GM21526 (cell line): ENCODE results near the gene NOS2.

ENCODE experiments used
- ATAC-seq: cut with Tn5 transposase; IDR thresholded peaks from one replicate; pipeline ENCODE4 v1.9.1; 2021; ENCODE audit warnings: moderate library complexity; ENCODE audit not compliant: unreplicated experiment, low FRiP score

NOS2 gene

GRCh38 chr17:27821318-27821717 is 21.0 kb upstream of the NOS2 start:
- no peak for ATAC-seq

DNA sequence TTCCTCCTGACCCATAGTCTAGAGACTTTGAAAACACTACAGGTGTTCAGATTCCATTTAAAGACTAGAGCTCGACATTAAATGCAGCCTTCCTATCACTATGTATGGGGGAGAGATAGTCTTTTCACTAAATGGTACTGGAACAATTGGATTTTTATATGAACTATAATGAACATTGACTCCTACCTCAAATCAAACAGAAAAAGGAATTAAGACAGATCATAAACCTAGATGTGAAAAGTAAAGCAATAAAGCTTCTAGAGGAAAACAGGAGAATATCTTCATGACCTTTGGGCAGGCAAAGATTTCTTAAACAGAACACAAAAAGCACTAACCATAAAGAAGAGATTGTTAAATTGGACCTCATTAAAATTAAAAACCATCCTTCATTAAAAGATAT is 18.8 kb upstream of the NOS2 start:
- ATAC-seq = no peak

GRCh38 chr17:27818401-27819105 is 18.2 kb upstream of the NOS2 start:
- ATAC-seq = no peak

GRCh38 chr17:27817731-27818130 is 17.4 kb upstream of the NOS2 start:
- no peak for ATAC-seq

GRCh38 chr17:27816946-27817345 is 16.6 kb upstream of the NOS2 start:
- no peak for ATAC-seq

DNA sequence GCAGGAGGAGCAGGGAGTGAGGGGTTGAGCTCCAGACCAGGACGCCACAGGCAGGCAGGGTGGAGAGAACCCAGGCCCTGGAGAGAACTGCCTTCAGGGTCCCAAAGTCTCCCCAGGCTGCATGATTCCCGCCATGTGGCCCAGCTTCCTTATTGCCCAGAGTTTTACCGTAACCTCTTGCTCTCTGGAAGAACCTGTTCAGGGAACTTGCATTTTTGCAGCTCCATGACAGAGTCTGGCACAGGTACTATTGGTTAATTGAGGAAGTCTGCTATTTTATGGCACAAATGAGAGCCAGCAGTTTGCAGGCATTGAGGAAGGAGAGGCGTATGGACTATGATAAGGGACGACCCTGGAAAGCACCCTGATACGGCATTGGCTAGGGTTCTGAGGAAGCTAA is 11.6 kb upstream of the NOS2 start:
- no peak for ATAC-seq

DNA sequence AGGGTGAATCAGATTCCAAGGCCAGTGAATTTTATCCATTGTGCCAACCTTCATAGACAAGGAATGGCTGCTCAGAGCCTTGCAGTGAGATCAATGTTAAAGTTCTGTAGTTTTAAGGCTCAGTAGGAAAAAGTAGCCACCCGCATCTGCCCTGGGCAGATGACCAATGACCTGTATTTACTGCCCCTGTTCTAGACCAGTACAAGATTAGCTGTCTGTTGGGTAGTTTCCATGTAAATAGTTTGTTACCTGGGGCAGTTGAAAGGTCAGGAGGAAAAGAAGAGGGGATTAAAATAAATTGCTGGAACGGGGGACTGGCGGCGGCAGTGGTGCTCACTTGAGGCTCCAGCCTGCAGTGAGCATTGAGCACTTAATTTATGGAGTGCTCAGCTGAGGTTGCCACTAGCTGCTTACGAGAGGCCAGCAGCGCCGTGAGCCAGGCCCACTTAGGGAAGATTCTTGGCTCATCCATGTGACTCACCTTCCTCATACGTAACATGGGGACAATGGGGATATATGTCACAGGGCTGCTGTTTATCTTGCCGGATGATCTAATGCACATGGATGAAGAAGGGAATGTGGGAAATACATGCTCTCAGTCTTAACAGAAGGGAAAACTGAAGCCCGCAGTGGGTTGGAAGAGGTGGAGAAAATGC is 10.7 kb upstream of the NOS2 start:
- ATAC-seq = no peak

DNA sequence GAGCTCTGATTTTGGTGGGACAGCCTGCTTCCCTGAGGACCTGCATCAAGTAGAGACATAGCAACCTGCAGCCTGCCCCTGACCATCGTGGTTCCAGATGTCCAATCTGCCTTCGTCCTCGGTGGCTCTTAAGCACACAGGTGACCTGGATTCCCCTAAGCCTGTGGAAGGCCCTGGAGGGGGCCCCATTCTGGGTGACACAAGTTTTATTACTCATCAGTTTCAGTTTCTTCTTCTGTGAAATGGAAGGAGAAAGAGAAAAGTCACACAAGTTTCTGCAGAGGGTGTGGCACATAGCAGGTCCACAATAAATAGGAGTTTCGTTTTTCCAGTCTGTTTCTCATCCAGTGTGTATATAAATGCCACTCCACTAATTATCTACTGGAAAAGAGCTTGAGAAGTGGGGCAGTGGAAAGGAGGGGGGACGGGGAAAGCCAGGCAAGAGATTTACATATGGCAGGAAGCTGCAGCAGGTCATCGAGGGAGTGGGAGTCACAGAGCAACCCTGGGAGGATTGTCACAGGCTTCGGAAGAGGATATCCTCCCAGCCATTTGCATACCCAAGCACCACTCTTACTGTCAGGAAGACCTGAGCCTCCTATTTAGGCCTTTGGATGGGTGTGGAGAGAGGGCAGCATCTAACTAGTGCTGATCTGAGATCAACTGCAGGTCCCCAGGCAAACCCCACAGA is 10.0 kb upstream of the NOS2 start:
- no peak for ATAC-seq

DNA sequence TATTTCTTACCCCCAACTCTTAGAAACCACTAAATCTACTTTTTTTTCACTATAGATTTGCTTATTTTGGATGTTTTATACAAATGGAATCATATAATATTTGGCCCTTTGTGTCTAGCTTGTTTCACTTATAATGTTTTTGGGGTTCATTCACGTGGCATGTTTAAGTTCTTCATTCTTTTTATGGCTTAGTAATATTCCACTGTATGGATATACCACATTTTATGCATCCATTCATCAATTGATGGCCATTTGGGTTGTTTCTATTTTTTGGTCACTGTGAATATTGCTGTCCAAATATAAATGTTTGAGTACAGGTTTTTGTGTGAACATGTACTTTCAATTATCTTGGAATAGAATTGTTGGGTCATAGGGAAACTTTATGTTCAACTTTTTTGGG is 9.2 kb upstream of the NOS2 start:
- no peak for ATAC-seq

DNA sequence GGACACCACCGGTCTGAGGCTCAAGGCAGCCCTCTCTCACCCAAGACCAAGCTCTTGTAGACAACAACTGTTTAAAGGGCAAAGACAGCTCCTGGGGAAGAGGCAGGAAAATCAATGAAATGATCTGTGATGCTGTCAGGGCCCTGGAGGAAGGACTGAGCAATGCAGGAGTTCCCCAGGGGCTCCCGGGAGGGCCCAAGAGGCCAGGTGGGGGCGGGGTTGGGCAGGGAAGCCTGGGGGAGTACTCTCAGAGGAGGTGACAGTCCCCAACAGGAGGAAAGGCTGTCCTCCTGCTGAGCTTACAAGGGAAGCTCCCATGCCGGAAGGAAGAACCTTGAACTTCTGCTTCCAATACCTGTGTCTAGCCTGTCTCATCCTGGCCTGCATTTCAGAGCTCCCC is 8.3 kb upstream of the NOS2 start:
- no peak for ATAC-seq

GRCh38 chr17:27807567-27808470 is 7.5 kb upstream of the NOS2 start:
- ATAC-seq = peak; percentile 61

DNA sequence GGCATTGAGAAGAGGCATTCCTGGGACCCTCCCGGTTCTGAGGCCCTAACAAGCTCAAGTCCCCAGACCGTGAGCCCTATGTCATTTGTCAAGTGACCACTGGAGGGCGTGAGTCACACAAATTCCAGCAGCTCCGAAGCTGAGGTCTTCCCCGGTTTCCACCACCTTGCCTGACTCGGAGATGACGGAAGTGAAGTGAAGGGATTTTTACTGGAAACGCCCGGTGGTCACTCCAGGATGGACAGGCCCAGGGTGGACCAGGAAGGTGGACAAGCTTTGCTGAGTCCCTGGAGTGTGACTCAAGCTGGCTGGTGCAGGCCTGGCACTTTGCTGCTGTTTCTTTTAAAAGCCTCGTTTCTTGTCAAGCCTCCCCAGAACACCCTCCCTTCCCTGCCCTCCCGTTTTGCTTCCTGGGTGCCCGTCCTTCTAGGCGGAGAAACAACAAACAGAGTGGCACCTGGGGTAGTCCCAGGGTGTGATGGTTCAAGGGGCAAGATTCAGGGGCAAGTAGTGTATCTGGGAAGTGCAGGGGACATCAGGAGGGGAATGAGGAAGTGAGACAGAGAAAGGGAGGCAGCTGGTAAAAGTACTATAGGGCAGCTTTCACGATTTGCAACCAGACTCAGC is 5.3 kb upstream of the NOS2 start:
- ATAC-seq = peak; percentile 50

DNA sequence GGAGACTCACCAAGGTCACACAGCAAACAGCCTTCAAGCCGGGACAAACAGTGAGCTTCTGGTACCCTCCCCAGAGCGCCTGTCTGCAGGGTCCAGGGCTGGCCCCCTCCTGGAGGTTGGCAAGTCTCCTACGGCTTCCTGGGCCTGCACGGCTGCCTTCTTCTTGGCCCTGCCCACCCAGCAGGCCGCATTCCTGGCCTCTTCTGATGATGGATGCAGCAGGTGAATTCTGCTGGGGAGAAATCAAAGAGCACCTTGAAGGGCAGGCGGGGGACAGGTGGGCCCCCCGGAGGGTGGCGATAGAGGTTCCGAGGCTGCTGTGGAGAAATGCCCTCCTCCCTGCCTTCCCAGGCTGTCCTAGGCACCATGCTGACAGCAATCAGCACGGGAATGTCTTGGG is 3.8 kb upstream of the NOS2 start:
- no peak for ATAC-seq

GRCh38 chr17:27802962-27803680 is 2.8 kb upstream of the NOS2 start:
- no peak for ATAC-seq

- ATAC-seq = no peak
Observed at GRCh38 chr17:27802033-27802432, 1.7 kb upstream of the NOS2 start.

DNA sequence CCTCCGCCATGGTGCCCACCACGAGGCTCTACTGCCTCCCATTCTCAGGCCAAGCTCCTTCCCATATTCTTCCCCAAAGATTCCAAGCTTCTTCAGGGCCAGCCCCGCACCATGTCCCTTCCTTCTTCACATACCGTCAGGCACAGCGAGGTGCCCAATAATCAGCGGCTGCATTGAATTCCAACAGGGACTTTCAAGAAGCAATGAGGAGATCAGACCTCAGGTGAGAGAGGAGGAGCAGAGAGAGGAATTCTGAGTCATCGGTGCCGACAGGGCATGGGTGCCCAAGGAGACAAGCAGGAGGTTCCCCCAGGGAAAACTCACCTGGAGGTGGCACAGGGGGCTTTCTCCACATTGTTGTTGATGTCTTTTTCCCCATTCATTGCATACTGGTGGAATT is 2.0 kb downstream of the NOS2 start:
- ATAC-seq = no peak

DNA sequence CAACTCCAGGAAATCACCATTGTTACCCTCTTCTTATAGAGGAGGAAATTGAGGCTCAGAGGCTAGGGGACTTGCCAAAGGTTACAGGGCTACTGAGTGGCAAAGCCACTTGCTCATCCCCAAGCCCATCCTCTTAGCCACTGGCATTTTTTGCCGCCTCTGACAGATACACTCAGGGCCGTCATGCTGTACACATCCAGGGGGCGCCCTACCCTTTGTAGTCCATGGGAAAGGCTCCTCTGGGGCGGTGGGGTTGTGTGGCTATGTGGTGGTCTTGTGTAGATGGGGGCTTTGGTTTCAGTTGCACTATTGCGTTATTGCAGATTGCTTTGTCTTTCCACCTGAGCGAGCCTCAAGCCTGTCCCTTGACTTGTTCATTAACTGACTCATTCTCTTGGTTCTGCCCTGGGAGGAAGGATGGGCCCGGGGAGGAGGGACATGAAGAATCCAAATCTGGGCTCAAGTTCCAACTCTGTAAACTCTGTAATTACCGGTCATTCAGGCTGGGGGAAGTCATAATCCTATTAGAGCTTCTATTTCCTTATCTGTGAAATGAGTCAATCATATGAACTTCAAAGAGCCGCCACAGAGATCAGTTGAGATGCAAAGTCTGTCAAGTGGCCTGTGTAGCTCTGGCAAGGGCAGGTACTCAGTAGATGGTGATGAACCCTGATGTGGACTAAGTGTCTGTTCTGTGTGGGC is 2.8 kb downstream of the NOS2 start:
- no peak for ATAC-seq

GRCh38 chr17:27793906-27794569 is 6.3 kb downstream of the NOS2 start:
- no peak for ATAC-seq
